Hepatocyte (in vitro differentiated cells): ENCODE results near the gene NOS3. TPM values are rescaled to one million over a fixed set of nuclear protein-coding genes. Genes with fewer than 3 reads are reported as not detected.

ENCODE experiments used
- DNase-seq: peaks from one replicate; pipeline ENCODE4 v3.0.0-alpha.2; 2016; ENCODE audit warnings: low spot score
- H2AFZ ChIP-seq: fragments of 200-600 bp; sonication (generic); 2 replicates; pipeline ENCODE4 v1.6.0; 2016; ENCODE audit warnings: antibody characterized with exemption, mild to moderate bottlenecking
- H3K27ac ChIP-seq: fragments of 200-600 bp; sonication (generic); 2 replicates; pipeline ENCODE4 v1.5.1; 2016; ENCODE audit warnings: mild to moderate bottlenecking
- H3K27me3 ChIP-seq: fragments of 200-600 bp; sonication (generic); 2 replicates; pipeline ENCODE4 v1.6.1; 2016
- H3K36me3 ChIP-seq: fragments of 200-600 bp; sonication (generic); replicated peaks from 2 replicates; pipeline ENCODE4 v1.5.1; 2016; ENCODE audit warnings: low read depth; ENCODE audit not compliant: insufficient read depth
- H3K4me1 ChIP-seq: fragments of 200-600 bp; sonication (generic); 2 replicates; pipeline ENCODE4 v1.5.1; 2016; ENCODE audit warnings: mild to moderate bottlenecking, moderate library complexity; ENCODE audit not compliant: insufficient read depth
- H3K4me2 ChIP-seq: fragments of 200-600 bp; sonication (generic); 2 replicates; pipeline ENCODE4 v1.6.0; 2016
- H3K4me3 ChIP-seq: fragments of 200-600 bp; sonication (generic); 2 replicates; pipeline ENCODE4 v1.5.1; 2016; ENCODE audit warnings: mild to moderate bottlenecking
- H3K79me2 ChIP-seq: fragments of 200-600 bp; sonication (generic); 2 replicates; pipeline ENCODE4 v1.6.0; 2017; ENCODE audit warnings: mild to moderate bottlenecking
- H3K9me2 ChIP-seq: fragments of 200-600 bp; sonication (generic); replicated peaks from 2 replicates; pipeline ENCODE4 v1.6.0; 2017; ENCODE audit warnings: mild to moderate bottlenecking; ENCODE audit not compliant: insufficient read depth
- H3K9me3 ChIP-seq: fragments of 200-600 bp; sonication (generic); 2 replicates; pipeline ENCODE4 v1.5.1; 2016; ENCODE audit warnings: low read depth, mild to moderate bottlenecking
- H4K20me1 ChIP-seq: fragments of 200-600 bp; sonication (generic); 2 replicates; pipeline ENCODE4 v1.6.0; 2016; ENCODE audit warnings: mild to moderate bottlenecking; ENCODE audit not compliant: insufficient read depth, poor library complexity, severe bottlenecking
- EZH2 ChIP-seq: fragments of 200-600 bp; sonication (generic); IDR thresholded peaks from 2 replicates; pipeline ENCODE4 v1.6.1; 2016; ENCODE audit warnings: antibody characterized with exemption, mild to moderate bottlenecking, borderline replicate concordance
- EZH2phosphoT487 ChIP-seq: fragments of 200-600 bp; sonication (generic); IDR thresholded peaks from one replicate; pipeline ENCODE4 v1.6.1; 2018; ENCODE audit warnings: antibody characterized with exemption, mild to moderate bottlenecking, low read depth, moderate library complexity; ENCODE audit not compliant: unreplicated experiment, severe bottlenecking
- WGBS: methylation state at CpG from one replicate; pipeline ENCODE4 v1.1.6; 2016; ENCODE audit warnings: low lambda C conversion rate; ENCODE audit errors: missing lambda C conversion rate; 5-methylcytosine and 5-hydroxymethylcytosine counted together
- polyA plus RNA-seq: library from polyadenylated mRNA; unstranded; fragments of >200 nt; fragmentation: Nextera tagmentation; extraction: Ambion mirVana; gene quantifications from 2 replicates; pipeline ENCODE4 v1.2.1, GENCODE V29; 2016
- total RNA-seq: library from RNA; depleted of rRNA; stranded (reverse); fragments of >200 nt; gene quantifications from 2 replicates; pipeline ENCODE4 v1.2.3, GENCODE V29; 2014
- TF ChIP-seq, protein P1 (sequence below): fragments of 200-600 bp; sonication (generic); IDR thresholded peaks from 2 replicates; pipeline ENCODE4 v1.5.1; 2016; ENCODE audit warnings: antibody characterized with exemption, mild to moderate bottlenecking; ENCODE audit not compliant: poor library complexity

Gene NOS3
- total and polyA plus RNA-seq, 2 experiments from 2014 or later: 9.8 to 17.4 TPM

DNA sequence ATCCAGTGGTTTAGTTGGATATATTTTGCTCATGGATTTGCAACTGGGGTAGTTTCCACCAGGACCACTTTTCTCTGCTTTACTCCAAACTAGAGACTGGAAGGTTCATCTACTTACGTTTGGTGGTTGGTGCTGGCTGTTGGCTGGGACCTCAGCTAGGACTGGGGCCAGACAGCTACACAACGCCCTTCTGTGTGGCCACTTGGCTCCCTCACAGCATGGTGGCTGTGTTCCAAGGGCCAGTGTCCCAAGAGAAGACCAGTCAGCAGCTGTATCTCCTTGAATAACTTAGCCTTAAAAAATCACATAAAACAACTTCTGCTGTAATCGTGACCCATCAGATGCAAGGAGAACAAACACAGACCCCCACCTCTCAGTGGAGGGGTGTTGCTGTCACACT is 8.5 kb upstream of the NOS3 start:
- Histone ChIP-seq H4K20me1 (no peaks in the 10 kb centered on the region), H3K4me1 (peaks cover 19% of the 10 kb centered on the region)
- 66% methylated on average over 3 of the region's 3 CpGs for WGBS

DNA sequence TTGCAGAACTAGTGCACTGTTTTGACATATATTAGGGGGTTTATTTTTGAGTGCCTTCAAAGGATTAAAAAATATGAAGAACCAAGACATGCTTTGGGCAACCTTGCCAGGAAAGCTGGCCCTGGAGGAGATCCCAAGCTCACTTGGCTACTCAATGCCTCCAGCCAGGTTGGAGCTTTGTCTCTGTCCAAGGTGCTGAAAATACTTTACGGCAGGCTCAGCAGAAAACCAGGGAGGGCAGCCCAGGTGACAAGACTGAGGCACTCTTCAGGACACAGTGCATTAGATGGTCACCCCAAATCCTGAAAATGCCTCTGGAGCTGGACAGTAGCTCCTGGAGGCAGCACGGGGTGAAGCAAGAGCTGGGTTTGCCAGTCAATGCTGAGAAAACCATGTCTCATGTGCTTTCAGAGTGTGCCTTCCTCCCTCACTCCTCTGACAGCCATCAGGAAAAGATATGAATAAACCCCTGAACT is 6.9 kb upstream of the NOS3 start:
- peaks cover 23% of the 10 kb centered on the region for H3K27me3 ChIP-seq
- H3K9me2 ChIP-seq: no peaks in the 10 kb centered on the region
- no peak overlapping the region for H3K4me2 ChIP-seq
- no peaks in the 10 kb centered on the region for H3K79me2 ChIP-seq
- H3K36me3 ChIP-seq: no peaks in the 10 kb centered on the region
- TF ChIP-seq, protein P1, sequence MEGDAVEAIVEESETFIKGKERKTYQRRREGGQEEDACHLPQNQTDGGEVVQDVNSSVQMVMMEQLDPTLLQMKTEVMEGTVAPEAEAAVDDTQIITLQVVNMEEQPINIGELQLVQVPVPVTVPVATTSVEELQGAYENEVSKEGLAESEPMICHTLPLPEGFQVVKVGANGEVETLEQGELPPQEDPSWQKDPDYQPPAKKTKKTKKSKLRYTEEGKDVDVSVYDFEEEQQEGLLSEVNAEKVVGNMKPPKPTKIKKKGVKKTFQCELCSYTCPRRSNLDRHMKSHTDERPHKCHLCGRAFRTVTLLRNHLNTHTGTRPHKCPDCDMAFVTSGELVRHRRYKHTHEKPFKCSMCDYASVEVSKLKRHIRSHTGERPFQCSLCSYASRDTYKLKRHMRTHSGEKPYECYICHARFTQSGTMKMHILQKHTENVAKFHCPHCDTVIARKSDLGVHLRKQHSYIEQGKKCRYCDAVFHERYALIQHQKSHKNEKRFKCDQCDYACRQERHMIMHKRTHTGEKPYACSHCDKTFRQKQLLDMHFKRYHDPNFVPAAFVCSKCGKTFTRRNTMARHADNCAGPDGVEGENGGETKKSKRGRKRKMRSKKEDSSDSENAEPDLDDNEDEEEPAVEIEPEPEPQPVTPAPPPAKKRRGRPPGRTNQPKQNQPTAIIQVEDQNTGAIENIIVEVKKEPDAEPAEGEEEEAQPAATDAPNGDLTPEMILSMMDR: no peak
- TF ChIP-seq EZH2 (no peak), EZH2phosphoT487 (no peak)
- peak; percentile 83 for DNase-seq
- no peak overlapping the region for H3K4me3 ChIP-seq
- no peak overlapping the region for H2AFZ ChIP-seq
- H3K9me3 ChIP-seq: no peaks in the 10 kb centered on the region
- H4K20me1 ChIP-seq: no peaks in the 10 kb centered on the region
- WGBS: 7% methylated on average over 2 of the region's 2 CpGs
- H3K27ac ChIP-seq: no peak overlapping the region
- H3K4me1 ChIP-seq: peaks cover 18% of the 10 kb centered on the region

More for the DNA sequence above, 8.5 kb upstream of the NOS3 start:
- Histone ChIP-seq H3K27ac (no peak overlapping the region), H3K9me2 (no peaks in the 10 kb centered on the region), H3K4me3 (no peak overlapping the region), H3K27me3 (peaks cover 24% of the 10 kb centered on the region), H3K36me3 (no peaks in the 10 kb centered on the region), H3K79me2 (no peaks in the 10 kb centered on the region), H3K9me3 (no peaks in the 10 kb centered on the region), H2AFZ (no peak overlapping the region), H3K4me2 (no peak overlapping the region)
- no peak for DNase-seq
- TF ChIP-seq, protein P1: no peak
- TF ChIP-seq EZH2 (no peak), EZH2phosphoT487 (no peak)

DNA sequence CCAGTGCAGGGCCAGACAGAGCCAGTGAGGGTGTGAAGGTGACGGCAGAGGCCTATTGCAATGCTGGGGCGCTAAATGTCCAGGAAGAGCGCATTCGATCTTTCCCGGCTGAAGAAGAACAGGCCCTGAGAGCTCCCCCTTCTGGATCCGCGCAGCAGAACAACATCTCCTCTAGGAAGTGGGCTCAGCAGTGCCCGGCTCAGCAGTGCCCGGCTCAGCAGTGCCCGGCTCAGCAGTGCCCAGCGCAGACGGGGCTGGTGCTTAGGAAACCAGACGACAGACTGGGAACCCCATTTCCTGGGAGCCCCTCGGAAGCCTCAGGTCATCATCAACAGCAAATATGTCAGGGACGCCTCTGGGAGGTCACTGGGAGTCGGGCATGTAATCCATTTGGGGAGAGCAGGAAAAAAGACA is 4.7 kb upstream of the NOS3 start:
- Histone ChIP-seq H3K4me2 (no peak overlapping the region), H3K4me1 (peaks cover 20% of the 10 kb centered on the region), H3K27ac (no peak overlapping the region), H3K36me3 (no peaks in the 10 kb centered on the region), H3K79me2 (no peaks in the 10 kb centered on the region), H3K9me2 (no peaks in the 10 kb centered on the region), H3K4me3 (no peak overlapping the region), H4K20me1 (no peaks in the 10 kb centered on the region), H3K9me3 (no peaks in the 10 kb centered on the region), H2AFZ (no peak overlapping the region), H3K27me3 (peaks cover 13% of the 10 kb centered on the region)
- WGBS: 20% methylated on average over 16 of the region's 16 CpGs
- TF ChIP-seq, protein P1: peak; percentile 71
- no peak for TF ChIP-seq EZH2phosphoT487
- DNase-seq: peak; percentile 84

DNA sequence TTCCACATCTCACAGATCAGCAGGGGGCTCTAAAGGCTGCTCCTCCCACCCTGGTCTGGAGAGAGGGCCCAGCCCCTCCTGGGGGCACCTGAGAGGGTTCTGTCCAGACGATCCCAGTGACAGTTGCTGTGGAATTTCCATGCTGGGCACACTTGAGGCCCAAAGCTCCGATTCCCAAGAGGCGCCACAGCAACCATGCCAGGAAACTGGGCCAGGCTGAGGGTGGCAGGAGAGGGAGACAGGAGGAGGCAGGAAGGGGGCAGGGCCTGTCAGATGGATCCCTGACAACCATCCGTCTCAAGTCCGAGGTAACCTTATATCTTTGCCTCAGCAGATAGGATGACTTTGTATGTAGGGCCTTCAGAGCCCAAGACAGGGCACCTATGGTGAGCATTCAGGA is 4.3 kb upstream of the NOS3 start:
- TF ChIP-seq EZH2 (no peak), EZH2phosphoT487 (no peak)
- TF ChIP-seq, protein P1: no peak
- Histone ChIP-seq H3K27me3 (peaks cover 8% of the 10 kb centered on the region), H3K79me2 (no peaks in the 10 kb centered on the region), H3K4me1 (peaks cover 20% of the 10 kb centered on the region), H2AFZ (no peak overlapping the region), H3K9me2 (no peaks in the 10 kb centered on the region), H3K27ac (no peak overlapping the region), H3K36me3 (no peaks in the 10 kb centered on the region), H3K4me3 (no peak overlapping the region), H4K20me1 (no peaks in the 10 kb centered on the region), H3K4me2 (no peak overlapping the region), H3K9me3 (no peaks in the 10 kb centered on the region)
- no peak for DNase-seq
- 74% methylated on average over 5 of the region's 5 CpGs for WGBS
